K562 (cell line): Measurements from ENCODE around the gene SLC10A3. TPM values are rescaled to one million over a fixed set of nuclear protein-coding genes. Genes with fewer than 3 reads are reported as not detected.

Experiments used
- BCOR ChIP-seq: fragments of 450-650 bp; IDR thresholded peaks from 2 replicates; pipeline ENCODE4 v1.6.1; 2016
- FOSL1 ChIP-seq: fragments of 200-800 bp; sonication (Bioruptor generic); conservative IDR thresholded peaks from 2 replicates; pipeline ENCODE4 v1.6.1; 2016; ENCODE audit warnings: missing genetic modification characterization, missing compliant biosample characterization
- FOXK1 ChIP-seq: sonication (generic); formaldehyde crosslinking; IDR thresholded peaks from 2 replicates; pipeline ENCODE4 v1.8.0; 2022; ENCODE audit warnings: missing genetic modification reagents, mild to moderate bottlenecking, borderline replicate concordance
- JUNB ChIP-seq: fragments of 450-650 bp; formaldehyde crosslinking; conservative IDR thresholded peaks from 2 replicates; pipeline ENCODE4 v1.4.0; 2020; ENCODE audit warnings: mild to moderate bottlenecking
- JUND ChIP-seq, 2 experiments: IDR thresholded peaks; 2 replicates in 1 of 2; 3 replicates in 1 of 2; pipeline ENCODE4 v1.6.1; 2011; ENCODE audit warnings: borderline replicate concordance in 2 of 2, low read depth in 2 of 2, low read length in 2 of 2, improper control_type of control experiment in 1 of 2, missing biosample characterization in 1 of 2, missing genetic modification characterization in 1 of 2, missing genetic modification reagents in 1 of 2
- KDM1A ChIP-seq, 2 experiments: fragments of 450-650 bp; IDR thresholded peaks; 2 replicates each; pipeline ENCODE4 v1.6.1; 2016; ENCODE audit warnings: mild to moderate bottlenecking in 2 of 2
- MCM7 ChIP-seq, 2 experiments: fragments of 450-650 bp; IDR thresholded peaks; 2 replicates each; pipeline ENCODE4 v1.6.1; 2016 to 2018
- NFIC ChIP-seq: fragments of 450-650 bp; IDR thresholded peaks from 2 replicates; pipeline ENCODE4 v1.6.1; 2017; ENCODE audit warnings: mild to moderate bottlenecking, inconsistent platforms
- NR3C1 ChIP-seq: sonication (generic); formaldehyde crosslinking; IDR thresholded peaks from 2 replicates; pipeline ENCODE4 v1.8.1; 2022; ENCODE audit warnings: missing genetic modification reagents
- RBM15 ChIP-seq: fragments of 200-400 bp; formaldehyde crosslinking; IDR thresholded peaks from 2 replicates; pipeline ENCODE4 v1.6.1; 2018; ENCODE audit warnings: mild to moderate bottlenecking, low read length, moderate library complexity; ENCODE audit not compliant: insufficient read depth
- RCOR1 ChIP-seq, 2 experiments: IDR thresholded peaks; 2 replicates each; pipeline ENCODE4 v1.6.1; 2012; ENCODE audit warnings: low read depth in 2 of 2, low read length in 2 of 2, borderline replicate concordance in 1 of 2, improper control_type of control experiment in 1 of 2
- TAF15 ChIP-seq: fragments of 200-400 bp; formaldehyde crosslinking; IDR thresholded peaks from 2 replicates; pipeline ENCODE4 v1.6.1; 2017; ENCODE audit warnings: mild to moderate bottlenecking, low read depth, low read length, moderate library complexity
- TCFL5 ChIP-seq: fragments of 250-450 bp; sonication (Bioruptor Pico); conservative IDR thresholded peaks from 2 replicates; pipeline ENCODE4 v1.6.1; 2021; ENCODE audit warnings: mild to moderate bottlenecking, moderate library complexity, matching md5 sums
- THRAP3 ChIP-seq: fragments of 450-650 bp; IDR thresholded peaks from 2 replicates; pipeline ENCODE4 v1.6.1; 2016; ENCODE audit warnings: mild to moderate bottlenecking, inconsistent platforms, borderline replicate concordance
- ZBTB17 ChIP-seq: fragments of 450-650 bp; formaldehyde crosslinking; IDR thresholded peaks from 2 replicates; pipeline ENCODE4 v1.4.0; 2020; ENCODE audit warnings: mild to moderate bottlenecking
- ZNF121 ChIP-seq: sonication (generic); formaldehyde crosslinking; conservative IDR thresholded peaks from 2 replicates; pipeline ENCODE4 v1.8.0; 2022; ENCODE audit warnings: missing genetic modification reagents
- ZNF133 ChIP-seq: fragments of 250-450 bp; sonication (Bioruptor Pico); IDR thresholded peaks from 2 replicates; pipeline ENCODE4 v1.4.0; 2020; ENCODE audit warnings: mild to moderate bottlenecking
- ZNF175 ChIP-seq: fragments of 200-800 bp; sonication (Bioruptor generic); IDR thresholded peaks from 2 replicates; pipeline ENCODE4 v1.6.1; 2016; ENCODE audit warnings: low read depth, mild to moderate bottlenecking, missing genetic modification characterization, missing compliant biosample characterization
- ZNF445 ChIP-seq: fragments of 250-450 bp; sonication (Bioruptor Pico); IDR thresholded peaks from 2 replicates; pipeline ENCODE4 v1.4.0; 2020; ENCODE audit warnings: low read depth, mild to moderate bottlenecking, moderate library complexity
- ZNF584 ChIP-seq: fragments of 200-800 bp; sonication (Bioruptor generic); IDR thresholded peaks from 2 replicates; pipeline ENCODE4 v1.6.1; 2016; ENCODE audit warnings: low read depth, mild to moderate bottlenecking, missing genetic modification characterization, missing compliant biosample characterization
- ZNF668 ChIP-seq: fragments of 250-450 bp; sonication (Bioruptor Pico); IDR thresholded peaks from 2 replicates; pipeline ENCODE4 v1.8.0; 2022; ENCODE audit warnings: mild to moderate bottlenecking, inconsistent platforms
- polyA plus RNA-seq, 8 experiments: library from polyadenylated mRNA; depleted of rRNA in 4 of 8; stranded (reverse) in 5 of 8; unstranded in 3 of 8; fragments of >200 nt; fragmentation: Nextera tagmentation in 2 of 8; fragmentation: Illumina TruSeq in 1 of 8; extraction: Ambion mirVana in 2 of 8; extraction: Trizol in 1 of 8; gene quantifications; 2 replicates each; pipeline versions ENCODE4 v1.2.1 to v1.2.3, GENCODE V29; 2011 to 2014; ENCODE audit warnings: inconsistent platforms in 1 of 8, missing spikeins in 1 of 8
- total RNA-seq, 7 experiments: library from RNA; depleted of rRNA in 6 of 7; stranded (reverse); fragments of >200 nt in 6 of 7; fragmentation: Illumina TruSeq in 2 of 7; extraction: Trizol in 2 of 7; gene quantifications; 2 replicates each; pipeline versions ENCODE4 v1.2.1 to v1.2.3, GENCODE V29; 2011 to 2021; ENCODE audit warnings: low replicate concordance in 1 of 7
- TF ChIP-seq, protein P1 (sequence below): fragments of 250-450 bp; sonication (Bioruptor Pico); IDR thresholded peaks from 2 replicates; pipeline ENCODE4 v1.8.0; 2021; ENCODE audit warnings: moderate library complexity, mild to moderate bottlenecking, inconsistent platforms
- TF ChIP-seq, protein P2 (sequence below): IDR thresholded peaks from 2 replicates; pipeline ENCODE4 v1.6.1; 2011; ENCODE audit not compliant: insufficient read length; ENCODE audit errors: extremely low read depth
- TF ChIP-seq, protein P3 (sequence below): fragments of 250-450 bp; sonication (Bioruptor Pico); IDR thresholded peaks from 2 replicates; pipeline ENCODE4 v1.6.1; 2021; ENCODE audit warnings: mild to moderate bottlenecking
- TF ChIP-seq, protein P4 (sequence below): fragments of 450-650 bp; formaldehyde crosslinking; IDR thresholded peaks from 2 replicates; pipeline ENCODE4 v1.4.0; 2020; ENCODE audit warnings: mild to moderate bottlenecking

Gene SLC10A3
- total and polyA plus RNA-seq, 9 of the 15 experiments (the other 6 are each of a cell fraction or from before 2014, with no cell fraction given) = 5.2 to 30.6 (median 16.7) TPM

DNA sequence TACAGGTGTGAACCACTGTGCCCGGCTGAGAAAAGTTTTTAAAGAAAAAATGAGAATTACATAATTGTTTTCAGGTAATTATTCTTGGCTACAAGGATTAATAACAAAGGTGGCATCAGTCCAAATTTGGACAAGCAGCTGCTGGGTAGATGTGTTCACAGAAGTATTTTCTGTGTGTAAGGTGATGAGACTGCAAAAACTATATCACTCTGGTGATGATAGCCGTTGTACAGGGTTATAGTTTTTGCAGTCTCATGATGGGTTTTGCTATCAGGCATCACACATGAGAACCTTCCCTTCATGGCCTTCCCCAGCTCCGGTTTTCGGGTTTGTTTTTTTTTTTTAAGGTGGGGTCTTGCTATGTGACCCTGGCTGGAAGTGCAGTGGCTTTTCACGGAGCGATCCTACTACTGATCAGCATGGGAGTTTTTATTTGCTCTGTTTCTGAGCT lies 5.1 kb upstream of the SLC10A3 start (continued):
- peak; percentile 92 for TF ChIP-seq ZNF121 (CRISPR knock-in tag)
- TF ChIP-seq MCM7 (IDR thresholded peaks at IDR 0.05) = no peak
- TF ChIP-seq JUNB (CRISPR knock-in tag) = no peak
- TF ChIP-seq, protein P1, sequence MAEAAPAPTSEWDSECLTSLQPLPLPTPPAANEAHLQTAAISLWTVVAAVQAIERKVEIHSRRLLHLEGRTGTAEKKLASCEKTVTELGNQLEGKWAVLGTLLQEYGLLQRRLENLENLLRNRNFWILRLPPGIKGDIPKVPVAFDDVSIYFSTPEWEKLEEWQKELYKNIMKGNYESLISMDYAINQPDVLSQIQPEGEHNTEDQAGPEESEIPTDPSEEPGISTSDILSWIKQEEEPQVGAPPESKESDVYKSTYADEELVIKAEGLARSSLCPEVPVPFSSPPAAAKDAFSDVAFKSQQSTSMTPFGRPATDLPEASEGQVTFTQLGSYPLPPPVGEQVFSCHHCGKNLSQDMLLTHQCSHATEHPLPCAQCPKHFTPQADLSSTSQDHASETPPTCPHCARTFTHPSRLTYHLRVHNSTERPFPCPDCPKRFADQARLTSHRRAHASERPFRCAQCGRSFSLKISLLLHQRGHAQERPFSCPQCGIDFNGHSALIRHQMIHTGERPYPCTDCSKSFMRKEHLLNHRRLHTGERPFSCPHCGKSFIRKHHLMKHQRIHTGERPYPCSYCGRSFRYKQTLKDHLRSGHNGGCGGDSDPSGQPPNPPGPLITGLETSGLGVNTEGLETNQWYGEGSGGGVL (CRISPR knock-in tag) = no peak
- TF ChIP-seq, protein P2, sequence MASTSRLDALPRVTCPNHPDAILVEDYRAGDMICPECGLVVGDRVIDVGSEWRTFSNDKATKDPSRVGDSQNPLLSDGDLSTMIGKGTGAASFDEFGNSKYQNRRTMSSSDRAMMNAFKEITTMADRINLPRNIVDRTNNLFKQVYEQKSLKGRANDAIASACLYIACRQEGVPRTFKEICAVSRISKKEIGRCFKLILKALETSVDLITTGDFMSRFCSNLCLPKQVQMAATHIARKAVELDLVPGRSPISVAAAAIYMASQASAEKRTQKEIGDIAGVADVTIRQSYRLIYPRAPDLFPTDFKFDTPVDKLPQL = no peak
- TF ChIP-seq JUND (IDR thresholded peaks at IDR 0.05; ENCODE audit: borderline replicate concordance, low read depth, low read length) = peak; percentile 53; the same call in 1 of the 2 replicates
- TF ChIP-seq JUND (tag; IDR thresholded peaks at IDR 0.05; ENCODE audit: borderline replicate concordance, low read depth, low read length) = peak; percentile 21; the same call in 1 of the 3 replicates
- no peak for TF ChIP-seq ZNF584 (CRISPR knock-in tag)
- peak; percentile 29; the same call in 1 of the 2 replicates for TF ChIP-seq FOSL1 (tag)
- no peak for TF ChIP-seq ZNF175 (CRISPR knock-in tag)
- no peak for TF ChIP-seq ZNF133 (CRISPR knock-in tag)
- TF ChIP-seq NR3C1 (CRISPR knock-in tag) = no peak
- no peak for TF ChIP-seq ZNF445 (CRISPR knock-in tag)
- TF ChIP-seq TCFL5 (CRISPR knock-in tag) = no peak
- TF ChIP-seq, protein P3, sequence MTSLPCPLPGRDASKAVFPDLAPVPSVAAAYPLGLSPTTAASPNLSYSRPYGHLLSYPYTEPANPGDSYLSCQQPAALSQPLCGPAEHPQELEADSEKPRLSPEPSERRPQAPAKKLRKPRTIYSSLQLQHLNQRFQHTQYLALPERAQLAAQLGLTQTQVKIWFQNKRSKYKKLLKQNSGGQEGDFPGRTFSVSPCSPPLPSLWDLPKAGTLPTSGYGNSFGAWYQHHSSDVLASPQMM = no peak
- TF ChIP-seq KDM1A (IDR thresholded peaks at IDR 0.05) = peak; percentile 44 to 68; a peak in 3 of 4 replicates
- no peak for TF ChIP-seq TAF15
- no peak for TF ChIP-seq THRAP3
- TF ChIP-seq RBM15 = no peak
- TF ChIP-seq ZNF668 (CRISPR knock-in tag) = no peak
- no peak for TF ChIP-seq FOXK1 (CRISPR knock-in tag)
- TF ChIP-seq NFIC = peak; percentile 94
- peak in 1 of 2 experiments; percentile 83; a peak in 2 of 4 replicates for TF ChIP-seq RCOR1 (IDR thresholded peaks at IDR 0.05; ENCODE audit: borderline replicate concordance in 1 of 2, low read depth in 2 of 2, low read length in 2 of 2)
- no peak for TF ChIP-seq ZBTB17 (CRISPR knock-in tag)
- TF ChIP-seq, protein P4, sequence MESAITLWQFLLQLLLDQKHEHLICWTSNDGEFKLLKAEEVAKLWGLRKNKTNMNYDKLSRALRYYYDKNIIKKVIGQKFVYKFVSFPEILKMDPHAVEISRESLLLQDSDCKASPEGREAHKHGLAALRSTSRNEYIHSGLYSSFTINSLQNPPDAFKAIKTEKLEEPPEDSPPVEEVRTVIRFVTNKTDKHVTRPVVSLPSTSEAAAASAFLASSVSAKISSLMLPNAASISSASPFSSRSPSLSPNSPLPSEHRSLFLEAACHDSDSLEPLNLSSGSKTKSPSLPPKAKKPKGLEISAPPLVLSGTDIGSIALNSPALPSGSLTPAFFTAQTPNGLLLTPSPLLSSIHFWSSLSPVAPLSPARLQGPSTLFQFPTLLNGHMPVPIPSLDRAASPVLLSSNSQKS (CRISPR knock-in tag) = no peak
- peak; percentile 90 for TF ChIP-seq BCOR
